ENCODE data around the gene TXN.
"Not testable (repeated sequence)": the region's sequence is repeated elsewhere in the genome, so short reads cannot be mapped to it uniquely, and the experiment has no call there.

Gene TXN

DNA sequence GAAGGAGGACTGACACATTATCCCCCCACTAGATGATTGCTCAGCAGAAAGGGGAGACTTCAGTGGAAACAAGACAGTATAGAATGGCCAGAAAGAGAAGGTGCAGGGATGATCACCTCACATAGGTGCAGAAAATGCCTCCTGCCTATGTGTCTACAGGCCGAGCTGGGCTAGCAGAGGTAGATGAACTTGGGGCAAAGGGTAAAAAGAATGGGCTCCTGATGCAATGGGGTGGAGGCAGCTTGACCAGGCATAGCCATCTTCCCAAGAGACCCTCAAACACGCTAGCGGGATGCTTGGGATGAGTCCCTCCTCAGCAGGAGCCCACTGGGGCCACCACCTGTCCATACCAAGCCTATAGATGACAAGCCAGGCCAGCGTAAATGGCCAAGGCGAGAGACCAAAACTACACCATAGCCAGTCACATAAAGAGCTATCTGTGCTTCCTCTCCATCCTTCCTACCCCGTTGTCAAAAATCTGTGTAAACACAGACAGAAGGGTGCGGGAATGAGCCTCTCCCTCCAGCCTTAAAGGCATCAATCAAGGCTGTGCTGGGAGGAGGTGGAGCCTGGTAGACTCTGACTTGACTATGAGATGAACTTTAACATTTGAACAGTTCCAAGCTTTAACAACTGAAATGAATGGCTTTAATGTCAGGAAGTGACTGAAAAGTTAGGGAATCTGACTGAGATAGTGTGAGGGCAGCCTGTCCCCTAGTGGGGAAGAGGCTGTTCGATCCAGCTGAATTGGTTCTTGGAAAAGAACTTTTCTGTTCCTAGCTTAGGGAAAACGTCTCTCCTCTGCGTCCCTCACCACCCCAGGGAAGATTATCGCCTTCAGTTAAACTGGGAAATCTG, 58.7 kb downstream of the TXN start:
- H3K27me3 ChIP-seq (ENCODE audit: insufficient read depth, low read length), result no peaks in the 10 kb centered on the region
- H3K36me3 ChIP-seq (ENCODE audit: insufficient read depth, low read length), result no peaks in the 10 kb centered on the region
- H3K27ac ChIP-seq (ENCODE audit: low read depth, low read length, poor library complexity, severe bottlenecking), result no peak overlapping the region
- no peaks in the 10 kb centered on the region for H4K20me1 ChIP-seq (ENCODE audit: insufficient read depth, low read length)
- H2AFZ ChIP-seq (ENCODE audit: low read length), result no peak overlapping the region
- no peak overlapping the region for H3K4me3 ChIP-seq (ENCODE audit: low read depth, low read length, poor library complexity, severe bottlenecking)
- no peaks in the 10 kb centered on the region for H3K9me3 ChIP-seq (ENCODE audit: low read length)
- no peak overlapping the region for H3K9ac ChIP-seq (ENCODE audit: low read length)
- H3K4me2 ChIP-seq (ENCODE audit: low read length), result no peak overlapping the region
- no peaks in the 10 kb centered on the region for H3F3A ChIP-seq (ENCODE audit: insufficient read depth, low read length)
- no peaks in the 10 kb centered on the region for H3K4me1 ChIP-seq (ENCODE audit: insufficient read depth, low read length, severe bottlenecking)
- TF ChIP-seq, protein P1, sequence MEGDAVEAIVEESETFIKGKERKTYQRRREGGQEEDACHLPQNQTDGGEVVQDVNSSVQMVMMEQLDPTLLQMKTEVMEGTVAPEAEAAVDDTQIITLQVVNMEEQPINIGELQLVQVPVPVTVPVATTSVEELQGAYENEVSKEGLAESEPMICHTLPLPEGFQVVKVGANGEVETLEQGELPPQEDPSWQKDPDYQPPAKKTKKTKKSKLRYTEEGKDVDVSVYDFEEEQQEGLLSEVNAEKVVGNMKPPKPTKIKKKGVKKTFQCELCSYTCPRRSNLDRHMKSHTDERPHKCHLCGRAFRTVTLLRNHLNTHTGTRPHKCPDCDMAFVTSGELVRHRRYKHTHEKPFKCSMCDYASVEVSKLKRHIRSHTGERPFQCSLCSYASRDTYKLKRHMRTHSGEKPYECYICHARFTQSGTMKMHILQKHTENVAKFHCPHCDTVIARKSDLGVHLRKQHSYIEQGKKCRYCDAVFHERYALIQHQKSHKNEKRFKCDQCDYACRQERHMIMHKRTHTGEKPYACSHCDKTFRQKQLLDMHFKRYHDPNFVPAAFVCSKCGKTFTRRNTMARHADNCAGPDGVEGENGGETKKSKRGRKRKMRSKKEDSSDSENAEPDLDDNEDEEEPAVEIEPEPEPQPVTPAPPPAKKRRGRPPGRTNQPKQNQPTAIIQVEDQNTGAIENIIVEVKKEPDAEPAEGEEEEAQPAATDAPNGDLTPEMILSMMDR (IDR thresholded peaks at IDR 0.05; ENCODE audit: low read length), result no peak
- no peak for TF ChIP-seq EZH2 (IDR thresholded peaks at IDR 0.05; ENCODE audit: borderline replicate concordance, low read length)
- H3K9me2 ChIP-seq (ENCODE audit: low read depth, low read length), result no peaks in the 10 kb centered on the region
- no peaks in the 10 kb centered on the region for H3K79me2 ChIP-seq (ENCODE audit: insufficient read depth, low read length)

DNA sequence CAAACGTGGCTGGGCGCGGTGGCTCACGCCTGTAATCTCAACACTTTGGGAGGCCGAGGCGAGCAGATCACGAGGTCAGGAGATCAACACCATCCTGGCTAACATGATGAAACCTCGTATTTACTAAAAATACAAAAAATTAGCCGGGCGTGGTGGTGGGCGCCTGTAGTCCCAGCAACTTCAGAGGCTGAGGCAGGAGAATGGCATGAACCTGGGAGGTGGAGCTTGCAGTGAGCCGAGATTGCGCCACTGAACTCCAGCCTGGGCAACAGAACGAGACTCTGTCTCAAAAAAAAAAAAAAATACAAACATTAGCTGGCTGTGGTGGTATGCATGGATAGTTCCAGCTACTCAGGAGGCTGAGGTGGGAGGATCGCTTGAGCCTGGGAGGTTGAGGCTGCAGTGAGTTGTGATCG, 60.2 kb downstream of the TXN start:
- H3F3A ChIP-seq (ENCODE audit: insufficient read depth, low read length); H3K9me3 ChIP-seq (ENCODE audit: low read length); H4K20me1 ChIP-seq (ENCODE audit: insufficient read depth, low read length); H3K4me3 ChIP-seq (ENCODE audit: low read depth, low read length, poor library complexity, severe bottlenecking); H3K27ac ChIP-seq (ENCODE audit: low read depth, low read length, poor library complexity, severe bottlenecking); H3K9ac ChIP-seq (ENCODE audit: low read length); H3K4me1 ChIP-seq (ENCODE audit: insufficient read depth, low read length, severe bottlenecking); H3K79me2 ChIP-seq (ENCODE audit: insufficient read depth, low read length); H2AFZ ChIP-seq (ENCODE audit: low read length); H3K9me2 ChIP-seq (ENCODE audit: low read depth, low read length); H3K27me3 ChIP-seq (ENCODE audit: insufficient read depth, low read length); H3K4me2 ChIP-seq (ENCODE audit: low read length); H3K36me3 ChIP-seq (ENCODE audit: insufficient read depth, low read length): not testable (repeated sequence)
